Neural cell (in vitro differentiated cells): ENCODE results near the gene HSPB7. TPM values are rescaled to one million over a fixed set of nuclear protein-coding genes. Genes with fewer than 3 reads are reported as not detected.
"Not testable (repeated sequence)": the region's sequence is repeated elsewhere in the genome, so short reads cannot be mapped to it uniquely, and the experiment has no call there.

Experiments
- H2AFZ ChIP-seq: fragments of 200-600, 300-800 bp; sonication (generic), shearing (Covaris generic); 2 replicates; pipeline ENCODE4 v1.6.0; 2014; ENCODE audit warnings: low read depth, mild to moderate bottlenecking, antibody characterized with exemption, low read length, moderate library complexity
- H3F3A ChIP-seq: fragments of 200-600 bp; shearing (Covaris generic); 2 replicates; pipeline ENCODE4 v1.6.1; 2016; ENCODE audit warnings: mild to moderate bottlenecking, moderate library complexity, mixed read lengths, antibody characterized with exemption, low read length; ENCODE audit not compliant: insufficient read depth, poor library complexity, severe bottlenecking
- H3K27ac ChIP-seq: fragments of 200-600, 300-800 bp; sonication (generic), shearing (Covaris generic); 2 replicates; pipeline ENCODE4 v1.5.1; 2014; ENCODE audit warnings: mild to moderate bottlenecking, low read length, moderate library complexity
- H3K27me3 ChIP-seq: fragments of 300-800, 200-600 bp; sonication (generic), shearing (Covaris generic); 2 replicates; pipeline ENCODE4 v1.6.0; 2014; ENCODE audit warnings: mild to moderate bottlenecking, low read depth, low read length, moderate library complexity; ENCODE audit not compliant: insufficient read depth
- H3K36me3 ChIP-seq: fragments of 300-800, 200-600 bp; sonication (generic), shearing (Covaris generic); 2 replicates; pipeline ENCODE4 v1.5.1; 2014; ENCODE audit warnings: mild to moderate bottlenecking, antibody characterized with exemption, low read length, moderate library complexity; ENCODE audit not compliant: insufficient read depth
- H3K4me2 ChIP-seq: fragments of 300-800, 200-600 bp; sonication (generic), shearing (Covaris generic); 2 replicates; pipeline ENCODE4 v1.6.0; 2014; ENCODE audit warnings: mild to moderate bottlenecking, low read length
- H3K4me3 ChIP-seq: fragments of 300-800, 200-600 bp; sonication (generic), shearing (Covaris generic); 2 replicates; pipeline ENCODE4 v1.5.1; 2014; ENCODE audit warnings: mild to moderate bottlenecking, low read length, moderate library complexity
- H3K79me2 ChIP-seq: fragments of 200-600 bp; shearing (Covaris generic); replicated peaks from 2 replicates; pipeline ENCODE4 v1.6.0; 2014; ENCODE audit warnings: mild to moderate bottlenecking, low read length, moderate library complexity; ENCODE audit not compliant: insufficient read depth
- H3K9ac ChIP-seq: fragments of 300-800, 200-600 bp; sonication (generic), shearing (Covaris generic); 2 replicates; pipeline ENCODE4 v1.6.1; 2016; ENCODE audit warnings: mild to moderate bottlenecking, low read length, mixed read lengths
- H3K9me2 ChIP-seq: fragments of 200-600 bp; shearing (Covaris generic); 2 replicates; pipeline ENCODE4 v1.6.1; 2016; ENCODE audit warnings: mild to moderate bottlenecking, low read length, mixed read lengths; ENCODE audit not compliant: insufficient read depth
- H3K9me3 ChIP-seq: fragments of 200-600, 300-800 bp; sonication (generic), shearing (Covaris generic); 2 replicates; pipeline ENCODE4 v1.6.1; 2016; ENCODE audit warnings: mild to moderate bottlenecking, mixed run types, low read length, moderate library complexity, mixed read lengths
- H4K20me1 ChIP-seq: fragments of 200-600 bp; shearing (Covaris generic); 2 replicates; pipeline ENCODE4 v1.6.1; 2016; ENCODE audit warnings: mild to moderate bottlenecking, mixed run types; ENCODE audit not compliant: insufficient read depth
- MXI1 ChIP-seq: fragments of 450-650 bp; conservative IDR thresholded peaks from 2 replicates; pipeline ENCODE4 v1.6.1; 2014; ENCODE audit warnings: antibody characterized with exemption, mild to moderate bottlenecking; ENCODE audit not compliant: poor library complexity, severe bottlenecking
- POLR2AphosphoS5 ChIP-seq: IDR thresholded peaks from 2 replicates; pipeline ENCODE4 v1.6.1; 2012
- RAD21 ChIP-seq: fragments of 450-650 bp; conservative IDR thresholded peaks from 2 replicates; pipeline ENCODE4 v1.6.1; 2014; ENCODE audit warnings: antibody characterized with exemption, mild to moderate bottlenecking, moderate library complexity
- SMC3 ChIP-seq: fragments of 450-650 bp; conservative IDR thresholded peaks from 2 replicates; pipeline ENCODE4 v1.6.1; 2014; ENCODE audit warnings: antibody characterized with exemption, mild to moderate bottlenecking, moderate library complexity; ENCODE audit not compliant: poor library complexity
- TAF1 ChIP-seq: IDR thresholded peaks from 2 replicates; pipeline ENCODE4 v1.6.1; 2012; ENCODE audit warnings: low read depth
- polyA plus RNA-seq: library from polyadenylated mRNA; depleted of rRNA; stranded (reverse); fragments of >200 nt; gene quantifications from 2 replicates; pipeline ENCODE4 v1.2.3, GENCODE V29; 2014

HSPB7 gene
- polyA plus RNA-seq, 1 donor from 2014 or later = not detected

GRCh38 chr1:16061266-16061665 lies 43.4 kb upstream of the HSPB7 start:
- H3K9ac ChIP-seq = no peak overlapping the region
- no peaks in the 10 kb centered on the region for H3K9me2 ChIP-seq
- no peak overlapping the region for H3K4me2 ChIP-seq
- H3K27ac ChIP-seq = no peak overlapping the region
- no peaks in the 10 kb centered on the region for H3K36me3 ChIP-seq
- no peaks in the 10 kb centered on the region for H3K9me3 ChIP-seq
- TF ChIP-seq RAD21 (no peak), TAF1 (no peak), MXI1 (no peak), SMC3 (no peak), POLR2AphosphoS5 (no peak)
- H3K27me3 ChIP-seq = no peaks in the 10 kb centered on the region
- no peaks in the 10 kb centered on the region for H4K20me1 ChIP-seq
- H2AFZ ChIP-seq = no peak overlapping the region
- H3F3A ChIP-seq = no peaks in the 10 kb centered on the region
- no peaks in the 10 kb centered on the region for H3K79me2 ChIP-seq
- no peak overlapping the region for H3K4me3 ChIP-seq

- H3K27me3 ChIP-seq, H4K20me1 ChIP-seq, H3F3A ChIP-seq, H2AFZ ChIP-seq, H3K79me2 ChIP-seq, H3K36me3 ChIP-seq, H3K4me3 ChIP-seq, H3K27ac ChIP-seq, H3K9me3 ChIP-seq, H3K9me2 ChIP-seq, H3K4me2 ChIP-seq, H3K9ac ChIP-seq: not testable (repeated sequence)
These were observed 40.7 kb upstream of the HSPB7 start for GRCh38 chr1:16058394-16059120.

GRCh38 chr1:16057314-16057915 lies 39.6 kb upstream of the HSPB7 start:
- not testable (repeated sequence) for H3K9ac ChIP-seq, H3K4me3 ChIP-seq, H3K36me3 ChIP-seq, H3K79me2 ChIP-seq, H3K27me3 ChIP-seq, H2AFZ ChIP-seq, H3F3A ChIP-seq, H3K4me2 ChIP-seq, H3K27ac ChIP-seq, H3K9me3 ChIP-seq, H3K9me2 ChIP-seq, H4K20me1 ChIP-seq

- H3K36me3 ChIP-seq, H3K79me2 ChIP-seq, H3K27me3 ChIP-seq, H3K4me2 ChIP-seq, H3K9me2 ChIP-seq, H2AFZ ChIP-seq, H3K9ac ChIP-seq, H3K27ac ChIP-seq, H4K20me1 ChIP-seq, H3K4me3 ChIP-seq, H3K9me3 ChIP-seq, H3F3A ChIP-seq: not testable (repeated sequence)
These were observed 38.7 kb upstream of the HSPB7 start for GRCh38 chr1:16056521-16056912.
